ENCODE data around the gene SPTLC3.

SPTLC3 gene

DNA sequence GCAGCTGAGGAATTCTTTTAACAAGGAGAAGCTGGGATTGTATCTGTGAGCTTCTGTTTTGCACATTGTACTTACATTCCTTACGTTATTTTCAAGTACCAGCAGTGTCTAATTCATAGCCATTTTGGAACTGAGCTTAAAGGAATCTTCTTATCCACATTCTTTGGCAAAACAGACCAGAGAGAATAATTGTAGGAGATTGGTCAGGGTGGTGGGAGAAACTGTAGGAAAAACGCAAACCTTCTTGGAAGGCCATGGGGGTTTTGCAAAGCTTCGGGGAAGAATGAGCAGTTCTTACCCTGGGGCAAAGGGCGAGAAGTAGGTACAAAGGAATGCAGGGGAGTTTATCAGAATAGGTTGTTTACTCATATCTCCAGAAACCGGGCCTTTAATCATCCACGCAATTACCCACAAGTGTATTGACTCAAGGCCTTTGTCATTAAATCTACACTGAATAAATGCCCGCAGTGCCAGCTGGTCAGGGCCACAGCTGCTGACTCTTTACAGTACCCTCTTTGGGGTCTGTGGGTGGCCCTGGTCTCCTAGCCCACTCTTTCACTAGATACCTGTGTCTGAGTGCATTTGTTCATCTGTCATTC, 39.6 kb upstream of the SPTLC3 start:
- TF ChIP-seq, protein P1, sequence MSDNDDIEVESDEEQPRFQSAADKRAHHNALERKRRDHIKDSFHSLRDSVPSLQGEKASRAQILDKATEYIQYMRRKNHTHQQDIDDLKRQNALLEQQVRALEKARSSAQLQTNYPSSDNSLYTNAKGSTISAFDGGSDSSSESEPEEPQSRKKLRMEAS (IDR thresholded peaks at IDR 0.05) = no peak
- TF ChIP-seq EGR1 (IDR thresholded peaks at IDR 0.05) (no peak), RAD21 (IDR thresholded peaks at IDR 0.05; ENCODE audit: low read depth) (no peak), CREB1 (IDR thresholded peaks at IDR 0.05; ENCODE audit: low read depth) (no peak), YY1 (IDR thresholded peaks at IDR 0.05; ENCODE audit: low read depth) (no peak), ZBTB7A (IDR thresholded peaks at IDR 0.05; ENCODE audit: low read depth) (no peak), CEBPB (IDR thresholded peaks at IDR 0.05) (no peak), TAF1 (IDR thresholded peaks at IDR 0.05; ENCODE audit: low read depth) (no peak), TCF12 (IDR thresholded peaks at IDR 0.05; ENCODE audit: low read depth) (no peak)
- TF ChIP-seq, protein P2, sequence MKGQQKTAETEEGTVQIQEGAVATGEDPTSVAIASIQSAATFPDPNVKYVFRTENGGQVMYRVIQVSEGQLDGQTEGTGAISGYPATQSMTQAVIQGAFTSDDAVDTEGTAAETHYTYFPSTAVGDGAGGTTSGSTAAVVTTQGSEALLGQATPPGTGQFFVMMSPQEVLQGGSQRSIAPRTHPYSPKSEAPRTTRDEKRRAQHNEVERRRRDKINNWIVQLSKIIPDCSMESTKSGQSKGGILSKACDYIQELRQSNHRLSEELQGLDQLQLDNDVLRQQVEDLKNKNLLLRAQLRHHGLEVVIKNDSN (IDR thresholded peaks at IDR 0.05) = no peak

DNA sequence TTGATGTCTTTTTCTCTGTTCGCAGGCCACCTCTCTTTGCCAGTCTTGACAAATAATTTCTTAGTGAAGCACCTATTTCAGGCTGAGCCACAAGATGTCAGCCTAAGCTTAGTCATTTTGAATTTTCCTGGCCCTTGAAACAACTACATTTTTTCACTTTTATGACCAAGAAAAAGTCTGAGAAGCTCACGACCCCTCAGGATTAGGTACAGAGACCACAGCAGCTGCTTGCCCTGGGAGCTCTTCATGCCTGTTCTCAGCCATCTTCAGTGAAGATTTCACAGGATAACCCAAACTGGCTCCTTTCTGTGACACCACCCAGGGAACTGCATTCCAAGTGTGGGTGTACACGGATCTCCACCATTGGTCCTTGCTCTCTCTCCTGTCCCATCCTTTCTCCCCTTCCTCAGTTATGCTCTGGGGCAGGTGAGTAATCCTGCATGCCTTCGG, 38.4 kb upstream of the SPTLC3 start:
- TF ChIP-seq CEBPB (IDR thresholded peaks at IDR 0.05) (no peak), RAD21 (IDR thresholded peaks at IDR 0.05; ENCODE audit: low read depth) (peak; percentile 81)

DNA sequence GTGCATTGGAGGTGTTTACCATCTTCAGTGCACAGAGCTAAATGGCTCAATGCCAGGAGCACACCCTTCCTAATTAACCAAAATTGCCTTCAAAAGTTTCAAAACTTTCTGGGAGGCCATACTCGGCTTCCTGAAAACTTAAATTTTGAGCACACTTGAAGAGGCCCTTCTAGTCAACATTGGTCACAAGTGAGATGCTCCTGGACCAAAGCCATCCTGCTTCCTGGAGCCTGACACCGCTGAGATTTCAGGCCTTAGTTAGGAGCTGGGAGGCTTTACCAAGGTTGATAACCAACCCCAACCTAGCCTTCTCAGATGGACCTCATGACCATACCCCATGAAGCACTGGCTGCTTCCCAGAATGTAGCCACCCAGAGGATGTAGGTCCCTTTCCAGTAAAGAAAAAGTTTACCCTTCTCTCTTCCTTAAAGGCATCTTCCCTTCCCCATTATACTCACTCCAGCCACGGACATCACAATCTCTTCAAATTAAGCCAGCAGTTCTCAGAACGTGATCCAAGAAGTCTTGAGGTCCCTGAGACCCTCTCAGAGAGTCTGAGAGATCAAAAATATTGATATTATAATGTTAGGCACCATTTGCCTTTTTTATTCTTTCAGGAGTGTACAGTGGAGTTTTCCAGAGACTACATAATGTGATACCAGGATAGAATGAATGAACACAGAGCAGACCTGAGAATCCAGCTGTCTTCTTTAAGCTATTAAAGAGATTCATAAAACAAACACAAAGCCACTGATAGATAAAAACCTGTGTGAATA, 32.8 kb upstream of the SPTLC3 start:
- no peak for TF ChIP-seq NFIC (IDR thresholded peaks at IDR 0.05)
- TF ChIP-seq TEAD4 (IDR thresholded peaks at IDR 0.05) = no peak
- TF ChIP-seq, protein P1 (IDR thresholded peaks at IDR 0.05) = no peak
- TF ChIP-seq TCF12 (IDR thresholded peaks at IDR 0.05; ENCODE audit: low read depth) = no peak
- TF ChIP-seq YY1 (IDR thresholded peaks at IDR 0.05; ENCODE audit: low read depth) = no peak
- TF ChIP-seq CEBPB (IDR thresholded peaks at IDR 0.05) = no peak
- TF ChIP-seq EP300 (IDR thresholded peaks at IDR 0.05; ENCODE audit: borderline replicate concordance) = no peak
- TF ChIP-seq, protein P3, sequence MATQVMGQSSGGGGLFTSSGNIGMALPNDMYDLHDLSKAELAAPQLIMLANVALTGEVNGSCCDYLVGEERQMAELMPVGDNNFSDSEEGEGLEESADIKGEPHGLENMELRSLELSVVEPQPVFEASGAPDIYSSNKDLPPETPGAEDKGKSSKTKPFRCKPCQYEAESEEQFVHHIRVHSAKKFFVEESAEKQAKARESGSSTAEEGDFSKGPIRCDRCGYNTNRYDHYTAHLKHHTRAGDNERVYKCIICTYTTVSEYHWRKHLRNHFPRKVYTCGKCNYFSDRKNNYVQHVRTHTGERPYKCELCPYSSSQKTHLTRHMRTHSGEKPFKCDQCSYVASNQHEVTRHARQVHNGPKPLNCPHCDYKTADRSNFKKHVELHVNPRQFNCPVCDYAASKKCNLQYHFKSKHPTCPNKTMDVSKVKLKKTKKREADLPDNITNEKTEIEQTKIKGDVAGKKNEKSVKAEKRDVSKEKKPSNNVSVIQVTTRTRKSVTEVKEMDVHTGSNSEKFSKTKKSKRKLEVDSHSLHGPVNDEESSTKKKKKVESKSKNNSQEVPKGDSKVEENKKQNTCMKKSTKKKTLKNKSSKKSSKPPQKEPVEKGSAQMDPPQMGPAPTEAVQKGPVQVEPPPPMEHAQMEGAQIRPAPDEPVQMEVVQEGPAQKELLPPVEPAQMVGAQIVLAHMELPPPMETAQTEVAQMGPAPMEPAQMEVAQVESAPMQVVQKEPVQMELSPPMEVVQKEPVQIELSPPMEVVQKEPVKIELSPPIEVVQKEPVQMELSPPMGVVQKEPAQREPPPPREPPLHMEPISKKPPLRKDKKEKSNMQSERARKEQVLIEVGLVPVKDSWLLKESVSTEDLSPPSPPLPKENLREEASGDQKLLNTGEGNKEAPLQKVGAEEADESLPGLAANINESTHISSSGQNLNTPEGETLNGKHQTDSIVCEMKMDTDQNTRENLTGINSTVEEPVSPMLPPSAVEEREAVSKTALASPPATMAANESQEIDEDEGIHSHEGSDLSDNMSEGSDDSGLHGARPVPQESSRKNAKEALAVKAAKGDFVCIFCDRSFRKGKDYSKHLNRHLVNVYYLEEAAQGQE (IDR thresholded peaks at IDR 0.05; ENCODE audit: low read depth) = no peak

DNA sequence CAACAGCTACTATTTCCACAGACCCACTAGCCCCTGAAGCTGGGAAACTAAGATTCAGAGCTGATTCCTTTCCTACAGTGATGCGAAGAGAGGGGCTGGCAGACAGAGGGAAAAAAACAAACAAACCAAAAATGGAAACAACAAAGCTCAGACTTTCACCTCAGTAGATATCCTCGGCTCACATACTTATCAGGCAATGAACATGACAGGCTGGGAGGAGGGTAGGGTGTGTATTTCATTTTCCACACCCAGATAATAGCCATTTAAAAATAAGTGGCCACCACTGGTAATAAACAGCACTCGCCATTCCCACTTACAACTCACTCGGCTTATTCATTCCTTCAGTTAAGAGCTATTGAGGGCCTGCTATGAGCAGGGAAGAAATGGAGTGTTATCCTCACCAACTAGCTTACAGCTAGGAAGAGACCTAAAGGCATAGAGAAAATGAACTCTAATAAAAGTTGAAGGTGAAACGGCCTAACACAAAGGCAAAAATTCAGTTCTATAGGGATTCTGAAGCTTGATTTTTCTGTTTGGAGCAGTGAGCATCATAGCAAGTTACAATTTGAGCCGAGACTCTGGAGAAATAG, 32.0 kb upstream of the SPTLC3 start:
- TF ChIP-seq TCF12 (IDR thresholded peaks at IDR 0.05; ENCODE audit: low read depth) (no peak), YY1 (IDR thresholded peaks at IDR 0.05; ENCODE audit: low read depth) (no peak), EGR1 (IDR thresholded peaks at IDR 0.05) (no peak), EP300 (IDR thresholded peaks at IDR 0.05; ENCODE audit: borderline replicate concordance) (no peak), NFIC (IDR thresholded peaks at IDR 0.05) (no peak), ZBTB7A (IDR thresholded peaks at IDR 0.05; ENCODE audit: low read depth) (no peak), FOXM1 (IDR thresholded peaks at IDR 0.05; ENCODE audit: borderline replicate concordance, low read depth) (no peak), RAD21 (IDR thresholded peaks at IDR 0.05; ENCODE audit: low read depth) (no peak), TAF1 (IDR thresholded peaks at IDR 0.05; ENCODE audit: low read depth) (no peak), CEBPB (IDR thresholded peaks at IDR 0.05) (no peak), CREB1 (IDR thresholded peaks at IDR 0.05; ENCODE audit: low read depth) (no peak), TEAD4 (IDR thresholded peaks at IDR 0.05) (no peak)
- TF ChIP-seq, protein P2 (IDR thresholded peaks at IDR 0.05) = no peak
- TF ChIP-seq, protein P1 (IDR thresholded peaks at IDR 0.05) = no peak
- TF ChIP-seq, protein P3 (IDR thresholded peaks at IDR 0.05; ENCODE audit: low read depth) = no peak

DNA sequence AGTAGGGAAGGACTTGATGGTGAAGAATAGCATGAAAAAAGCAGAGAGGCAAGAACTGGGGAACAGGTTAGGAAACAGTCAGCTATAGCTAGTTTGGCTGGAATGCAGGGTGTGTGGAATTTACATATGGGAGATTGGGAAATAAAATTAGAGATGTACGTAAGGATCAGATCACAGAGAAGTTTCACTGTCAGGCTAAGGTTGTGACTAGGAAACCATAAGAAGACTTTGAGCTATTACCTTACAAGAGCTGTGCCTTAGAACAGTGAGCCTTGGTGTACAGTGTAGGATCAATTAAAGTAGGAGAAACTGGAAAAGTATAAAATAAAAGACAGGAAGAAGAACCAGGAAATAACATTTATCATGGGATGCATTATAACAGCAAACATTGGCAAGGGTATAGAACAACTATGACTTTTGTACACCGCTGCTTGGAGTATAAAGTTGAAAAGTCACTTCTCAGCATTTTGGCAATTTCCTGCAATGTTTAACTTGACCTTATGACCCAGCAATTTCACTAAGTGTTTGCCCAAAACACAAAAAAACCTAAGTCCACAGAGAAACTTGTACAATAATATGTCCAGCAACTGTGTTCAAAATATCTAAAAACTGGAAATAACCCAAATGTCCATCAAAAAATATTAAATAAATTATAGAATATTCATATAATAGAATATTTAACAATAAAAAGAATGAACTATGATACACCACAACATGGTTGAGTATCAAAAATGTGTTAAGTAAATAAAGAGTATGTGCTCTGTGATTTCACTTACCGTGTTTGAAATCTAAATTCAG, 31.2 kb upstream of the SPTLC3 start:
- TF ChIP-seq TEAD4 (IDR thresholded peaks at IDR 0.05) (no peak), ZBTB7A (IDR thresholded peaks at IDR 0.05; ENCODE audit: low read depth) (no peak), YY1 (IDR thresholded peaks at IDR 0.05; ENCODE audit: low read depth) (no peak), EGR1 (IDR thresholded peaks at IDR 0.05) (no peak), CREB1 (IDR thresholded peaks at IDR 0.05; ENCODE audit: low read depth) (no peak), TCF12 (IDR thresholded peaks at IDR 0.05; ENCODE audit: low read depth) (no peak)
- TF ChIP-seq, protein P1 (IDR thresholded peaks at IDR 0.05) = no peak
- TF ChIP-seq, protein P2 (IDR thresholded peaks at IDR 0.05) = no peak

Data from Ishikawa (cell line).